Activated naive CD8-positive, alpha-beta T cell (primary cell): ENCODE results near the gene CENPB.

Source experiments
- H3K27ac Mint-ChIP-seq: one replicate; pipeline ENCODE4 v1.8.0; 2021; ENCODE audit warnings: mixed read lengths
- H3K27me3 Mint-ChIP-seq: one replicate; pipeline ENCODE4 v1.8.0; 2021; ENCODE audit warnings: mixed read lengths
- H3K36me3 Mint-ChIP-seq: one replicate; pipeline ENCODE4 v1.8.0; 2021; ENCODE audit warnings: mixed read lengths
- H3K4me1 Mint-ChIP-seq: one replicate; pipeline ENCODE4 v1.8.0; 2021; ENCODE audit warnings: low read depth, mixed read lengths
- H3K4me3 Mint-ChIP-seq: one replicate; pipeline ENCODE4 v1.8.0; 2021; ENCODE audit warnings: mild to moderate bottlenecking, mixed read lengths
- H3K9me3 Mint-ChIP-seq: one replicate; pipeline ENCODE4 v1.8.0; 2021; ENCODE audit warnings: low read depth, mixed read lengths

CENPB gene

DNA sequence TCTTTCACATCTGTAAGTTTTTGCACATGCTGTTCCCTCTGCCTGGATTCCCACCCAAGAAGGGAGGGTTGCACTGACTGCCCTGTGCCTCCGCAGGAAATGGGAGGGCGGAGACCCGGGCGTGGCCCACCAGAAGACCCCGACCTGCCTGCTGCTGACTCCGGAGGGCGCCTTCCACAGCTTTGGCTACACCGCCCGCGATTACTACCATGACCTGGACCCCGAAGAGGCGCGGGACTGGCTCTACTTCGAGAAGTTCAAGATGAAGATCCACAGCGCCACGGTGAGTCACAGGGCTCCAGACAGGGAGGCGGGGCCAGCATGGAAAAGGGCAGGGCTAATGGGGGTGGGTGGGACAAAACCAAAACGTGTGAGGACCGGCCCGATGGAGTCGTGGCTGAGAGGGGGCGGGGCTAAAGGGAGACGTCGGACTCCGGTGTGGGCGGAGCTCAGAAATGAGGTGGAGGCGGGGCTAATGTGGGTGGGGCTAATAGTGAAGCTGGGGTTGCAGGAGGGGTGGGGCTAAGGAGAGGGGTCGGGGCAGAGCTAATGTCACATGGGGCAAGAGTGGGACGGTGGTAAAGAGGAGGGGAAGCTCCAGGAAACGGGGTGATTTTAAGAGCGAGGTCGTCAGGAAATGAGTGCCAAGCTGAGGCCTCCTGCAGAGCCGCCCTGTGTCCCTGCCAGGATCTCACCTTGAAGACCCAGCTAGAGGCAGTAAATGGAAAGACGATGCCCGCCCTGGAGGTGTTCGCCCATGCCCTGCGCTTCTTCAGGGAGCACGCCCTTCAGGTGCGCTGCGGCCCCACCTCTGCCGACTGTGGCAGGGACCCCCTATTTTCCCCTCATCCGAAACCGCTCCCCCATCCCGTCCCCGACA, 41.5 kb downstream of the CENPB start:
- Mint-ChIP-seq H3K36me3 (no peaks in the 10 kb centered on the region), H3K27me3 (peaks cover 5% of the 10 kb centered on the region), H3K4me1 (peaks cover 12% of the 10 kb centered on the region), H3K27ac (no peak overlapping the region), H3K4me3 (peak overlapping the region; percentile 62), H3K9me3 (no peaks in the 10 kb centered on the region)

DNA sequence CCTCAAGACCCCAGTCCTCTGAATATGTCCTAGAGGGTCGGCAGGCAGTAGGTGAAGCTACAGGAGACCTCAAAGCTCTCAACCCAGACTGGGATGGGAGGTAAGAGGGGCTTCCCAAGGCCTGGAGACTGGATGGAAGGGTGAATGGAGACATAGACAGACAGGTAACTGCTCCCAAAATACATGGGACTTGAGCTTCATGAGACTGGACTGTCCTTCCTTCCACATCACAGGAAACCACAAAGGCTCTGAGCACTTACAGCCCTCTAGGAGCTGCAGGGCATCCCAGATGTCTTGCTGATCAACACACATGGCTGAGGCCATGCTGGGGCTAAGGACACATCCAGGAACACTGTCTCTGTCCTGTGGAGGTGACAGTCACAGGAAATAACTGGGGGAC, 42.5 kb downstream of the CENPB start:
- peaks cover 5% of the 10 kb centered on the region for H3K27me3 Mint-ChIP-seq
- peak overlapping the region; percentile 17 for H3K4me3 Mint-ChIP-seq
- no peaks in the 10 kb centered on the region for H3K36me3 Mint-ChIP-seq
- no peaks in the 10 kb centered on the region for H3K9me3 Mint-ChIP-seq
- peaks cover 12% of the 10 kb centered on the region for H3K4me1 Mint-ChIP-seq
- H3K27ac Mint-ChIP-seq = no peak overlapping the region

DNA sequence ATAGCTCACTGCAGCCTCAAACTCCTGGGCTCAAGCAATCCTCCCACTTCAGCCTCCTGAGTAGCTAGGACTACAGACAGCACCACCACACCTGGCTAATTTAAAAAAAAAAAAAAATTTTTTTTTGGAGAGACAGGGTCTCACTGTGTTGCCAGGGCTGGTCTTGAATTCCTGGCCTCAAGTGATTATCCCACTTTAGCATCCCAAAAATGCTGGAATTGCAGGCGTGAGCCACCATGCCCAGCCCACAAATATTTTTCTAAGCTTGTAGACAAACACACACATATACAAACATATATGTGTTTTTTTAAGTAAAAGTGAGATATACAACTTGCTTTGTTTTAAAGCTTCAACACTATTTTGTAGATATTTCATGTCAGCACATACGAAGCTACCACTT, 43.3 kb downstream of the CENPB start:
- Mint-ChIP-seq H3K27me3 (peaks cover 5% of the 10 kb centered on the region), H3K9me3 (no peaks in the 10 kb centered on the region), H3K36me3 (no peaks in the 10 kb centered on the region), H3K4me1 (peaks cover 12% of the 10 kb centered on the region), H3K27ac (no peak overlapping the region), H3K4me3 (no peak overlapping the region)

DNA sequence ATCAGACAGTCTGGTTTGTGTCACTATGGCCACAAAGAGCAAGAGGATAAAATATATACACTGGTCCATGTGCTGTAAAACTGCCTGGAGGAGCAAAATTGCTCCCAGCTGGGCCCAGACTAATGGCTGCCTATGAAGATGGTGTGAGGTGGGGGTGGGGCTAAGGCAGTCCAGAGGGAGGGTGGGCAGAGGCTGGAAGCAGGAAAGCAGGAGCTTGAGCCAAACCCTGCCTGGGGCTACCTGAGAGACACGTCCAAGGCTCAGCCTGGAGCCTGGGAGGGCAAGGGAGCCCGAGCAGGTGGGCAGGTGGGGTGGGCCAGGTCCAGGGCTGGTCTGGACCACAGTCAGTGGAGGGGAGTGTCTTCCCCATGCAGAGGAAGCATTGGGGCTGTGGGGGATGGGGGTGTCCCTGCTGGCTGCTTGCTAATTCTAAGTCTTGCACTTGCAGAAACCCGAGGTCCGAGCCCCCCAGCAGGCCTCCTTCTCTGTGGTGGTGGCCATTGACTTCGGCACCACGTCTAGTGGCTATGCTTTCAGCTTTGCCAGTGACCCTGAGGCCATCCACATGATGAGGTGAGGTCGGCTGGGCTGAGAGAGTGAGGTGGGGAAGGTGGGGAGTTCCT, 44.6 kb downstream of the CENPB start:
- no peaks in the 10 kb centered on the region for H3K36me3 Mint-ChIP-seq
- H3K4me3 Mint-ChIP-seq = no peak overlapping the region
- H3K27me3 Mint-ChIP-seq = peaks cover 3% of the 10 kb centered on the region
- H3K27ac Mint-ChIP-seq = no peak overlapping the region
- no peaks in the 10 kb centered on the region for H3K9me3 Mint-ChIP-seq
- peaks cover 12% of the 10 kb centered on the region for H3K4me1 Mint-ChIP-seq

DNA sequence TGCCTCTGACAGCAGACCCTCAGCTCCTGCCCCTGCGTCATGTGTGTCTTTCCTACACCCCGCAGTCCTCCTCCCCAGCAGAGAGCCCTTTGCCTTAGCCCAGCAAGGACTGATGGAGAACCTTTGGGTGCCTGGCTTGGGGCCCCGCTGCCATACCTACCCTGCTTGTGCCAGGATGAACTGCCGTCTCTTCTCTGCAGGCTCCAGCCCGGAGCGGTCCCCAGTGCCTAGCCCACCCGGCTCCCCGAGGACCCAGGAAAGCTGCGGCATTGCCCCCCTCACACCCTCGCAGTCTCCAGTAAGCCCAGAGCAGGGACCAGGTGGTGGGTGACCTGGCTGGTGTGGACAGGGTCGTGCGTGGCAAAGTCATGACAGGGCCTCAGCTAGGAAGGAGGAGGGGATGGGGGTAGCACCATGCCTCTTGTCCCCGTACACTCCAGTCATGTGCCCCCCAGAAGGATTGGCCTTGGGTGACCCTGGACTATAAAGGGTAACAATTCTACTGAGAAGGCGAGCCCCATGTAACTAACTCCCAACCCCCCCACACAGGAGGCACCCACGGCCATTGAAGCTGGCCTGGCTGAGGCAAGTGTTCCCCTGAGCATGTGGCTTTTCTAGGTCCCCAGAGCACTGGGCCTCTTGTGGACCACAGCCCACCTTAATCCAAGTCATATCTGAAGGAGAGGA, 45.8 kb downstream of the CENPB start:
- Mint-ChIP-seq H3K27ac (no peak overlapping the region), H3K9me3 (no peaks in the 10 kb centered on the region), H3K36me3 (no peaks in the 10 kb centered on the region), H3K4me3 (no peak overlapping the region), H3K4me1 (peaks cover 12% of the 10 kb centered on the region), H3K27me3 (peaks cover 2% of the 10 kb centered on the region)

DNA sequence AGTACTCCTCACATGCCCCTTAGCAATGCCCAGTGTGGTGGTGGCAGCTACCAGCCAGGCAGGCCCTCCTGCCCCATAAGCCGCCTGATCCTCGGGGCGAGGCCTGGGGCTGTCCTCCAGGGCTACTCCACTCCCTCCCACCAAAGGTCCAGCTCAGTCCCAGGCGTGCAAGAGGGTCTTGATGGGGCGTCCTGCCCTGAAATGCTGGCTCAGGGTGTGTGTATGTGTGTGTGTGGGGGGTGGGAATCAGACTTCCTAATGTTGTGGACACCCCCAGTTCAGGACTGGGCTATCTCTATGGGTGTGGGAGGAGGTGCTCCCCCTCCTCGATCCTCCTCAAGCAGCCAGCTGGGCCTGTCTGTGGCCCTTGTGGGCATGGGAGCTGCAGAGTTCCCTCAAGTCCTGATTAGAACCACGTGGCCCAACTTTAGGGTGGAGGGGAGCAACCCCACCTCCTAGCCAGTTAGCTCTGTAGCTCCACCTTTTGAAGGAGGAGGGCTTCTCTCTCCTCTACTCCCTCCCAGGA, 46.6 kb downstream of the CENPB start:
- H3K9me3 Mint-ChIP-seq = no peaks in the 10 kb centered on the region
- peaks cover 2% of the 10 kb centered on the region for H3K27me3 Mint-ChIP-seq
- H3K4me1 Mint-ChIP-seq = peaks cover 9% of the 10 kb centered on the region
- H3K36me3 Mint-ChIP-seq = no peaks in the 10 kb centered on the region
- H3K4me3 Mint-ChIP-seq = no peak overlapping the region
- H3K27ac Mint-ChIP-seq = no peak overlapping the region

DNA sequence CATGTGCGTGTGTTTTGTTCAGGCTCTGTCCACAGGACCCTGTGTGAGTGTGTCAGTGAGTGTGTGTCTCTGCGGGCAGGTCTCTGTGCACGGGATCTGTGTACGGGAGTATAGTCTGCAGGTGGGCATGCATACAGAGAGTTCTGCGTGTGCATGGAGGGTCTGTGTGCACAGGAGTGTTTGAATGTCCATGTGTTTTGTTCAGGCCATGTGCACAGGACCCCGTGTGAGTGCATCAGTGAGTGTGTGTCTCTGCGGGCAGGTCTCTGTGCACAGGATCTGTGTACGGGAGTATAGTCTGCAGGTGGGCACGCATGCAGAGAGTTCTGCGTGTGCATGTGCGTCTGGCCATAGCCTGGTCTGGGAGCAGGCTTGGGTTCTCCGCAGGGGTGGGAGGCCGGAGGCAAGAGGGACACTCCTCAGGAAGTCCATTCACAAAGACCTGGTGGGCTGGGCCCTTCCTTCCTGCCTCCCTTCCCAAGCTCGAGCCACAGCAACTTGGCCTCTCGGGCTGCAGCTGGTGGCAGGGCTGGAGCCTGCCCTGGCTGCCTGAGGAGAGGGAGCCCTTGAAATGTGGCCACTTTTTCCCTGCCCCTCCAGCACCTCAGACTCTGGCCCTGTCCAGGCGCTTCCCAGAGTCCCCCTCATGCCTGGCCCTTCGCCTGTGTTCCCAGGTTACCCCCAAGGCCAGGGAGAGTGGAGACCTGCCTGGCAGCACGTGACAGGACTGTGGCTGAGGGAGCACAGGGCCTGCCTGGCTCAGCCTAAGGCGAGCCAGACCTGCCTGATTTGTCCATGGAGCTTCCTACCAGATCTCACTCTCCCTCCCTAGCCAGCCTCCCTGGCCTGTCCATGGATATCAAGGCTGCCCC, 47.2 kb downstream of the CENPB start:
- H3K4me3 Mint-ChIP-seq = no peak overlapping the region
- H3K27me3 Mint-ChIP-seq = peaks cover 2% of the 10 kb centered on the region
- H3K36me3 Mint-ChIP-seq = no peaks in the 10 kb centered on the region
- no peaks in the 10 kb centered on the region for H3K9me3 Mint-ChIP-seq
- peaks cover 2% of the 10 kb centered on the region for H3K4me1 Mint-ChIP-seq
- no peak overlapping the region for H3K27ac Mint-ChIP-seq

DNA sequence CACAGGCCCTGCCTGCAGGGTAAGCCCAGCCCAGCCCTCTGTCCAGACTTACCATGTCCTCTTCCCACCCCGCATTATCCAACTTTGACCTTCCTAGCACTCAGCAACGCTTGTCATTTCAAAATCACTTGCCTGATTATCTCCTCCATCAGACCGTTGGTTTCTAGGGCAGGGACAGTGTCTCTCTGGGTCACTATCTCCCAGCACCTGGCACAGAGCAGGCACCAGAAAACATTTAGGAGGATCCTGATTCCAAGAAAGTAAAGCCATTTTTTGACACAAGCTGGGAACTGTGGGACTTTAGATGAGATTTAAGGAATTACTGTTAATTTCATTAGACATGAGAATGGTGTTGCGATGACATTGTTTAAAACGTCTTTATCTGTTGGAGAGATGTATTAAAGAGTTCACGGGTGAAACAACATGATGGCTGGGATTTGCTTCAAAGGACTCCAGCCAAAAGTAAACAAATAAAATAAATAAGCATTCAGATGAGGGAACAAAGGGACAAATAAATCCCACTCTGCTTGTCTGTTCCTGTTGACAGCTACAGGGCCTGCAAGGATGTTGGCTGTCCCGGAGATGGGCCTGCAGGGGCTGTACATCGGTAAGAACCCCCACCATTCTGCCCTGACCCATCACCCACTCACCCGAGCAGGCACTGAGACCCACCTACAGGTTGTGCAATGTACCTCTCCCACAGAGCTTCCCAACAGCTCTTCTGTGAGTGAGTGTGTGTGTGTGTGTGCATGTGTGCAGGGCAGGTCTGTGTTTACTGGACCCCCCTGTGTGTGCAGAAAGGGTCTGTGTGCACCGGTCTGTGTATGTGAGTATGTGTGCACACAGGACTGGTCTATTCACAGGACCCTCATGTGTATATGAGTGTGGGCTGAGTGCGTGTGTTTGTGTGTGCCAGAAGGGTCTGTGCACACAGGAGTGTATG, 48.2 kb downstream of the CENPB start:
- no peak overlapping the region for H3K27ac Mint-ChIP-seq

DNA sequence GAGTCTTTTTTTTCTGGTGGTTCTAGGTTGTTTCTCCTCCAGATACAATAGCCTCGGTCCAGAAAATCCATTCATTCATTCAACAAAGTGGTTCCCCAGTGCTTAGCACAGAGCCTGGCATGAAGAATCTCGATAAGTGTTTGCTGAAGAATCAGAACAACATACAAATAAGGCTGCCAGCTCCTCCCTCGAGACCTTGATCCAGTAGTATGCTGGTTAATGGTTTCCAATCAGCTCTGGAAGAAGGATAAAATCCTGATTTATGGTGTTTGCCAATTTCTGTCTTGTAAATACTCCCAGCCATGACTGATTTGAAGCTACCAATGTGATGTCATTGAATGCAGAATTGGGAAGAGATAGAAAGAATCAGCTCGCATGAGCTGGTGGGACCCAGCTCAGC, 50.8 kb downstream of the CENPB start:
- H3K4me3 Mint-ChIP-seq = no peak overlapping the region
- H3K4me1 Mint-ChIP-seq = no peaks in the 10 kb centered on the region
- no peak overlapping the region for H3K27ac Mint-ChIP-seq
- peaks cover 11% of the 10 kb centered on the region for H3K27me3 Mint-ChIP-seq
- H3K9me3 Mint-ChIP-seq = no peaks in the 10 kb centered on the region
- no peaks in the 10 kb centered on the region for H3K36me3 Mint-ChIP-seq

More for the DNA sequence above, 48.2 kb downstream of the CENPB start:
- Mint-ChIP-seq H3K36me3 (no peaks in the 10 kb centered on the region), H3K27me3 (peaks cover 2% of the 10 kb centered on the region), H3K4me3 (no peak overlapping the region), H3K9me3 (no peaks in the 10 kb centered on the region), H3K4me1 (no peaks in the 10 kb centered on the region)

DNA sequence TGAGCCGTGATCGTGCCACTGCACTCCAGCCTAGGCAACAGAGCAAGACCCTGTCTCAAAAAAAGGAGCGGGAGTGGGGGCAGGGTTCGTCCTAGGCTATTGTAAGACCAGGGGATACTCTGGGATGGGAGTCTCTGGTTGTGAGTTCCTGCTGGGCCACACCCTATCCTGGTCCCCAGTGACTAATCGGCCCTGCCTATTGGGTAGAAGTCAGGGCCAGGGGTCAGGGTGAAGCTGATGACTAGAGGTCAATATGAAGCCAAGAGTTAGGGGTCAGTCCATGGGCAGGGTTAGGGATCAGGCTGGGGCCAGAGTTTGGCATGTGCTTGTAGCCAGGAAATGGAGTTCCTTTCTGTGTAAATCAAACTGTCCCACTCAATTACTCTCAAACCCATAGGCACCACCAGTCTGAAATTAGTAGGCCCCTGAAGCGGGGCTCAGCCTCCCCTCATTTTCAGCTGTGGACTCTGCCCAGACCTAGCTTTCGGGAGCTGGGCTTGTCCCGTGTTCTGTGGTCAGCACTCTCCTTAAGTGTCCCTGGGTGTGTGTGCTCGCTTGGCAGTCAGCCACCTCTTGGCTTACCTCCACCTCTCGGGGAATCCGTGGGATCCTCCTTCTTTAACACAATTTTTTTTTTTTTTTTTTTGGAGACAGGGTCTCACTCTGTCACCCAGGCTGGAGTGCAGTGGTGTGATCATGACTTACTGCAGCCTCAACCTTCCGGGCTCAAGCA, 52.3 kb downstream of the CENPB start:
- H3K4me3 Mint-ChIP-seq = no peak overlapping the region
- no peaks in the 10 kb centered on the region for H3K4me1 Mint-ChIP-seq
- no peak overlapping the region for H3K27ac Mint-ChIP-seq
- peaks cover 15% of the 10 kb centered on the region for H3K27me3 Mint-ChIP-seq
- no peaks in the 10 kb centered on the region for H3K9me3 Mint-ChIP-seq
- H3K36me3 Mint-ChIP-seq = no peaks in the 10 kb centered on the region
